ENCODE results near the gene AGAP1.

The AGAP1 gene

DNA sequence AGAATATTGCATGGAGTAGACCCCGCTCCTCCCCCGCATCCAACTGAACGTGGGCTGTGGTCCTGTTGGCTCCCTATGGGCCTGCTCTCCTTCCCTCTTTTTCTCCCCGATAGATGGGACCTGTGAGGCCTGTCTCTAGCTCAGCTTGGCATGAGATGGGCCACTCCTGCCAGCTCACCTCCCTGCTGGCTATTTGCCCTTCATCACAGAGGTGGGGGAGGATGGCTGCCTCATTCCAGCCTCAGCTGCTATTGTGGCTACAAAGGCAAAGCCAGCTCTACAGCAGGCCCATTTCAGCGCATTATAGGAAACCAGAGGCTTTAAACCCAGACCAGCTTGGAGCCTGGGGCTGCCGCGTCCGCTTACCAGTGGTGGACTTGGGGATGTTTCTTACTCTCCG, 360.4 kb downstream of the AGAP1 start:
- no peak for DNase-seq

DNA sequence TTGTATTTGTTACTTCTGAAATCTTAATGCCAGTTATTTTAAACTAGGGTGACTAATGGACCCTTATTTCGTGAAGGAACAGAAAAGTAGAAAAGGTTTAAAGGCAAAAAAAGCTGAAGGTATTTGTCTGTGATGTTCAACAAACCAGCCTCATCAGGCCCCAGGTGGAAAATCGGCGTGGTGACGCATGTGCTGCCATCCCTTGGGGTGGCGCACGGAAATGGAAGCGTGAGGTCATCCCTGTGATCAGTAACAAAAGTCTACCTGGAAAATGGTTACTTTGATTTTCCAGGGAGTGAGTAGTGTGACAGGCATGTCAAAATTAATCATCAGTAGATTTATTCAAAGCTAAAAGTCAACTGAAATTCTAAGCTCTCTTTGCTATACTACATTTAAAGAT, 361.2 kb downstream of the AGAP1 start:
- no peak for DNase-seq

DNA sequence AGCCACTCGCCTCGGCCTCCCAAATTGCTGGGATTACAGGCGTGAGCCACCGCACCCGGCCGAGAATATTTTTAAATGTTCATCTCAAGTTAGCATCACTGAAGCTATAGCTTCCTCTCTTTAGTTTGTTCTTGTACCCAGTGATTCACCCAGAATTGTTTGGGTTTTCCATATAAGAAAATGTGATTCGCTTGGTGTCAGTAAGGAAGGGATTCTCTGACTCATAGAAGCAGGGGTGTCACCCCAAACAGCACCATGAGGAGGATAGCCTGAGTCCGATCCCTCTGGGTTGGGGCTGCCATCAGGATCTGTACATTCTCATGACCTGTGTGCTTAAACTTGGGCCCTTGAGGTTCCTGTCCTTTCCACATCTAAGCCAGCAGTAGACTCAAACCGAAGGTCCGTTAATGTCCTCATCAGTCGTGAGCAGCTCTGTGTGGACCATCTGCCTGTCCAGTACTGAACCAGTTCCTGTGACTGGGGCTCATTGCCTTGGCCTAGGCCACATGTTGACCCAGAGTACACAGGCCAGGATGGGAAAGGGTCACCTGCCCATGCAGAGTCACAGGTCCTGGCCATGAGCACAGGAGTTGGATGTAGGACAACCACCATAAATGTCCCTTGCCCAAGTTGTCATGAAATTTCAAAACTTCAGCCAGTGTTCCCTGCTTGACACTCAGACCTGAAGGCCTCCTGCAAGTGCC, 362.5 kb downstream of the AGAP1 start:
- no peak for DNase-seq

DNA sequence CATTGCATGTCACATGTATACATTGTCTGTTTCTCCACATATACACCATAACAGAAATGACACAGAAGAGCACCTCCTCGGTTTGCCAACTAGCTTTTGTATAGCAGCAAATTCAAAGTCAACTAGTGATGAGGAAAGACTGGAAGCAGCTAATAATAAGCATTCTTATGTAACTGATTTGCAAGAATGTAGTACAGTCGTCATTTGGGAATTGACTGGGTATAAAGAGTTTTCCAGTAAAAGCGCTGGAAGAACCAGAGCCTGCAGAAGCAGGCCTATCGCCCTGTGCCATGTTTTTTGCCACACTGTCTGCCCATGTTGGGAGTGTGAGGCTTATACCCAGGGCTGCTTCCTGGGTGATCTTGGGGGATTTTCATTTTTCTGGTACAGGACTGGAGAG, 363.8 kb downstream of the AGAP1 start:
- DNase-seq = no peak

DNA sequence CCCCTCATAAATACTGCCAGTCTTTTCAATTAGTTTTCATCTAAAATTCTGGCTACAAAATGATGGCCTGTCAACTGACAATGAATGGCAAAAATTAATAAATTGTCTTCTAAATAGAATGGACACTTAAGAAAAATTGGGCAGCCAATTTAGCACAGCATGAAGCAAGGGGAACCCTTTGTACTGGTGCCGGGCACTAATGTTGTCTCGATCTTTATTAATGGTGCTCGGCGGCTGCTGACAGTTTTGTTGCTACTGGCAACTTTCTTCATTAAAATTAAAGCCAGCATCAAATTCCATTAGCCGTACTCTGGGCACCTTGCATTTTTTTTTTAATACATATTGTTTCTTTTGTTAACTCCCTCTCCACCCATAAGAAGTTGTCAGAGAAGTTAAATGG, 365.0 kb downstream of the AGAP1 start:
- no peak for DNase-seq

DNA sequence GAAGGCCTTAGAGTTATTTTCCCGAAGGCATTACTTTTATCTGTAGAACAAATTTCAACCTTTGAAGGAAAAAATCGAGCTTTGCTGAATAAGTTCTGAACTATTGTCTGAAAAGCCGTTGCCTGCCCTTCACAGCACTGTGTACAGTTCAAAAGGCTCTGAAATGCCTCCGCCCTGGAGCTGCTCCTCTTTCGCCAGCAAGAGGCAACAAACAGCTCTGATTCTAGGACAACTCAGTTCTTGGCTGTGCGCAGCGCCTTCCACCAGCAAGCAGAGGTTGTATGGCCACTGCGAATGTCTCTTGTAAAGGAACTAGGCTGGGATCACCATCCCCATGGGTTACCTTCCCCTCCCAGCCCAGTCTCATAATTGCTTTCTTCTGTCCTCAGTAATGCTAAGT, 365.8 kb downstream of the AGAP1 start:
- no peak for DNase-seq

DNA sequence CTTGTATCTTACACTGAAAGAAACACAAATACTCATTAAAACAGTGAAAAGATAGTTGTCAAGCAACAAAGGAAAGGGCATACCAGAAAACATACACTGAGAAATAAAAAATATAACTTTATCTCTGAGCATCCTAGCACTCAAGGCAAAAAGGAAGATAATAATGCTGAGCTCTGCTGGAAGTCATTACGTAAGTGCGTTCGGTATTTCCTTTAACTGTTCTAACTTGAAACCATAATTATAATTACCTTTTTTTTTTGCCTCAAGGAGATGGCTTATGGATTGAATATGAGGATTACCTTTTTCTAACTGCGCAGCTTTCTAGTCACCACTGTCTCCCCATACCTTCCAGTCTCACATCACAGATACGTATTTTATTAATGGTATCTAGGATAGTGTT, 366.3 kb downstream of the AGAP1 start:
- no peak for DNase-seq

DNA sequence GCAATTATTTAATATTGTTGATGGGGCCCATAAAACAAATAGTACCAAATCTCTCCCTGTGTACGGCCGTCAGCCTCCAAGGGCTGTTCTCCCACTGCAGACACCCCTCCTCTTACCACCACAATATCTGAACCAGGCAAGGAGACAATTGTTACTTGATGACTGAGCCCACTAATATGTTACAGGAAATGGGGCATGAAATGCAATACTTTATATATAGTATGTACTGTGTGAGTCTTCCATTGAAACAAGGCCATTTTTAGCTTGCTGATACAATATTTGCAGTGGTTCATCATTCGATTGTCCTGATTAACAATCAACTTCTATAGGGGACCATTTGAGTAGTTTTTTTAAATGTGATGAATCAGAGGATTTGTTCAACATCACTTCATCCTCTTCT, 367.0 kb downstream of the AGAP1 start:
- no peak for DNase-seq

DNA sequence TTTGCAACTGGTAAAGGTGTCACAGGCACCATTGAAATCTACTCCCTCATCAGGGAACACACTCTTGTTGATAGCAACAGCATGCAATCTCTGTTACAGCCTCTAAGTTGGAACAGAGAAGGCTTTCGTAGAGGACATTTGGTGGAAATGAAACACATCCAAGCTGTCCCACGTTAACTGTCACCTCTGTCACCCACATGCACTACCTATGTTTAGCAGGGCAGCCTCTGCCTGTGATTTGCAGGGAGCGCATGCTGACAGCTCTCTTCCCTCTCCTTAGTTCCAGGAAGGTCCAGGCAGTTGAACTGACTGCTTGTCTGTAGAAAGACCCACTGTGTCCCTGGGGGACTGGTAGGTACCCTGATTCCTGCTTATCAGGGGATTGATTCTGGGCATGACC, 367.5 kb downstream of the AGAP1 start:
- DNase-seq = no peak

DNA sequence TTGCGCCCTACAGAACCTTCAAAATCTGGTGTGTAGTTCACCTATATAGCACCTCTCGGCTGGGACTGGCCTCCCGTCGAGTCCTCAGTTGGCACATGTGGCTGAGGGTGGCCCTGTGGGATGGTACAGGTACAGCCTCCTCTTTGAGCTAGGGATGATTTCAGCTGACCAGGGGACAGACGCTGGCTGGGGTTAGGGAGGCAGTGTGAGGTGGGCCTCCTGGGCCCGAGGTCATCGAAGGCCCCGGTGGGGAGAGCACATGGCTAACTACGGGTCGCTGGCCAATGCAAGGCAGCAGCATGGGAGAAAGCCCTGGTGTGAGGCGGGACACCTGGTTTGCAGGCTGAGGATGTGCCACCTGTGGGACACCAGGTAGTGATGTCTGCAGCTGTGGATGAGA, 369.6 kb downstream of the AGAP1 start:
- DNase-seq = no peak

DNA sequence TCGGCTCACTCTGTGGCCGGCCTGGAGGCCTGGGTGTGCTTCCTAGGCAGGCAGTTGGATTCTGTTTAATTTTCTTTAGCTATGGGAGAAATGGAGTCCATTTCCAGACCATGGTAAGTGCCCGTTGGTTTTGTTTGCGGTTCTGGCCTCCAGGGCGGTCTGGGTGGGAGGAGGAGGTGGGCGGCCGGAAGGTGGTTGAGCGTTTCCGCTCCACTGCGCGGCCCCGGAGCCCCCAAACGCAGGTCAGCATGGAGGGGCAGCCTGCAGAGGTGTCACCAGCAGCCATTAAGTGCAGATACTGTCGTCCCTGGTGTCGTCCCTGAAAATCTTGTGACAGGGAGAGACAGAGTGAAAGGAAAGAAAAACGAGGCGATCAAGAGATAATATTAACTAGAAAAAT, 370.5 kb downstream of the AGAP1 start:
- DNase-seq = no peak

DNA sequence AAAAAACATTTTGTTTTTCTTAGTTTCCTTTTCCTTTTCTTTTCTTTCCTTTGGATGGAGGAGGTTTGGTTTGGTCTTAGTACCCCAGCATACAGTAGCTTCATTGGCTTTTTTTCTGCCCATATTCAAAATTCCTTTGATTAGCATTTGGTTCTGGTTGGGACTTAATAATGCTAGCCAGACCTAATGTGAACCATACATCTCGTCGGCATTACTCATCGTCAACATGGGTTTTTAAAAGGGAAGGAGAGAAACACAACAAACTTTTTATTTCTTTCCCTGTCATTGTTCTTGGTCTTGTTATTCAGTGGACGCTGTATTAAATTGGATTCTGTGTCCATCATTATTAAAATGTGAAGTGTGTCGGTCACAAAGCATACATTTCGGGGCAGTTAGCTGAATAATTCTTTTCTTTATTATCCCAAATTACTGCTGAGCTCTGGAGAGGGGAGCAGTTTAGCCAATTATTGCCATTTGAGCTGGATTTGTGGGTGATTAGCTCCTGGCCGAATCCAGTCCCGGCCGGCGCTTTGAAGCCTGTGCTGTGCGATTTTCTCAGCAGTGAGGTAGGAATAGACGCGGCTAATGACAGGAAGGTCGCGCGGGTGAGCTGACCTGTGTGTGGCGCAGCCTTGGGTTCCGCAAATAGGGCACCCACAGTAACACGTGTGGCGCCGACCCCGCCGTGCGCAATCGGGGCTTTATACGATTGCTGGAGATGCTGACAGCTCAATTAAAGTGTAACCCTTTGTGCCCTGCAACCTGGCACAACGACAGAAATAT, 371.1 kb downstream of the AGAP1 start:
- no peak for DNase-seq

DNA sequence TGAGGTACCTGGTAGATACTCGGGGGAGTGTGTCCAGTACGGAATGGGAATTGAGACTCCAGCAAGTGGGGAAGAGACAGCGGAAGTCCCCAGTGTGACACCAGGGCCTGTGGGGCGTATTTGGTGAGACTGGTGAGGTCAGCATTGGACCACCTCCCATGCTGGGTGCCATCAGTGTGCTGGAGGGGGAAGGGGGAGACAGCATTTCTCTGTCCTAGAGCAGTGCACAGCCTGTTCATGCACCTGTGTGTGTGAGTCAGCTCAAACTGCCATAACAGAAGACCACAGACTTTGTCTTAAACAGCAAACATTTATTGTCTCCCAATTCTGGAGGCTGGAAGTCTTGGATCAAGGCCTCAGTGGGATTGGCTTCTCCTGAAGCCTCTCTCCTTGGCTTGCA, 372.5 kb downstream of the AGAP1 start:
- no peak for DNase-seq

DNA sequence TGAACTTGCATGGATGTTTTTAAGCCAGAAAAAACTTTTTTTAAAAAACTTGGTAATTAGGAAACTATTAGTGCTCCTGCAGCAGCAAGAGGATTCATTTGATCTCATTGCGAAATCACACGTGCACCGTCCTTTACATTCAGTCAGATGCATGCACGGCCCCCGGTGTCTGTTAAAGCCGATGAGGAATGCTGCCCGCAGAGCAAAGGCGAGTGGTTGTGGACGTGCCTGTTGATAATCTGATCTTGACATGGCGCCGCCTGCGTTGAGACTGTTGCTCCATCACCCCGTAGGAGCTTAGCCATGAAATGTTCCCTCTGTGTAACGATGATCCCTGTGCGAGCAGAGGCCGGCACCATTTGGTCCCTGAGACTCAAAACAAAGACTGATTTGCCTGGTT, 374.4 kb downstream of the AGAP1 start:
- no peak for DNase-seq

DNA sequence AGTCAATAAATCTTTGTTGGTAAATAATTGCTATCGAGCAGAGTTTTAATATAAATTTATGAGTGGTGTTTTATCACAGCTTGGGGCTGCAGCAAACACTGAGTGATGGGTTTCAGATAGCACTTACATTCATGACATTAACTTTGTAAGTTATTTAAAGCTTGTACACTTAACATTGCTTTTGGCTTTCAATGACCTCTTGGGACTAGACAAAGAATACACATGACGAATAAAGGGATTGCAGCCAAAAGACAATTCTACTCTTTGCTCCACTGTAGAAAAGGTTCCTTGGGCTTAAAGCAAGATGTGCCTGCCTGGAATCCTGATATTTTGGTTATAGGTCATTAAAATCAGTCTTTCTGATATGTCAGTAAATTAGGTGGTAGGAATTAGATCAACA, 374.8 kb downstream of the AGAP1 start:
- DNase-seq = no peak

DNA sequence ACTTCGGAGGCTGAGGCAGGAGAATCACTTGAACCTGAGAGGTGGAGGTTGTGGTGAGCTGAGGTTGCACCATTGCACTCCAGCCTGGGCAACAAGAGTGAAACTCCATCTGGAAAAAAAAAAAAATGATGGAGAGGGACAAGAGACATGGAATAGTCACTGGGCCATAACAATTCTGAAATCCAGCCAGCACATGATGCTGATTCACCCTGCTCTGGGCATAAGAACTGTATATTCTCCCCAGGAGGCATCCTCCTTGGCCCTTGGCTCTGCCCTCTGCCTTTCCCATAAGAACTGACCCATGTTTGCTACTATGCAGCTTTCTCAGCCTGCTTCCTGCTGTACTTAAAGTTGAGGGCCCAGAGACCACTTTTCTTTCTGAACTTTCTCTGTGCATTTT, 376.7 kb downstream of the AGAP1 start:
- DNase-seq = no peak

DNA sequence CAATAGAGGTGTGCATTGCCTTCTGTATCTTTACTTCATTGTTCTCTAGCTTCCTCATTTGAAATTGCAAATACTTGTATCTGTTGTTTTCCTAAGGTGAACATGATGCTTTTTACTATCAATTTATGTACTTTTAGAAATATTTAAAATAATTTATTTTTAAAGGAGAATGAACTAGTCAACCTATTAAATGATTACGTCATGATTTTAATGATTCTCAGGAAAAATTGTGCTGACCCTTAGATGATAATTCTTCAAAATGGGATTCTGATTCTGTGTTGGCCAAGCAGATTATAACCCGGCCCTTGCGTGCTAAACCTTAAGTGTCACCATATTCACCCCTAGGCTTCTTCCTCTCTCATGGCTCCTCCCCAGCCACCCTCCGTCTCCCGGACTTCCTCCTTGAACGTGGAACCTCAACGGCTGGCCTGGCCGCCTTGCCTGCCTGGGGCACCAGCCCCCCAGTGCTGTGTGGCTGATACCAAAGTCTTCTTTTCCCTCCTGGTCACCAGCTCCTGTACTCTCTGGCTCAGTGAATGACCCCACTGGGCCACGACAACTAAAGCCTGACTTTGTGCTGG, 382.3 kb downstream of the AGAP1 start:
- no peak for DNase-seq

DNA sequence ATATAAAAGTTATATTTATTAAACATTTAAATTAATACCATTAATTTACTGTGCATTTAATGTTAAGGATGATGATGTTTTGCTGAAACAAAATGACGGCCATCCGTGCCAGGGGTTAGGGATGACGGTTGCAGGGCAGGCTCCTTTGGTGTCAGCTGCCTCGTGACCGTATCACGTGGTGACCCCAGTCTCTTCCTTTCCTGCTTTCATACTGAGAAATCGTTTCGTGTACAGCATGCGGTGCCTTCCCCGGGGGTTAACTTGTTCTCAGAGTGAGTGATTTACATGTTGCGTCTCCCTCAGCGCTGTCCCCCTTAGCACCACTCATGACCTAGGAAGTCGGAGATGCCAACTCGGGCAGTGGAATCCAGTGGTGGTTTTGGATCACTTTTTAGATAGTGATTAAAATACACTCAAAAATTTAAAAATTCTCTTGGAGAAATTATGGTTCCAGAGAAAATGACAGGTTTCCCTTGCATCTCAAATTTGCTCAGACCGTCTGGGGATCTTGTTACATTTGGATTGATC, 383.5 kb downstream of the AGAP1 start:
- no peak for DNase-seq

DNA sequence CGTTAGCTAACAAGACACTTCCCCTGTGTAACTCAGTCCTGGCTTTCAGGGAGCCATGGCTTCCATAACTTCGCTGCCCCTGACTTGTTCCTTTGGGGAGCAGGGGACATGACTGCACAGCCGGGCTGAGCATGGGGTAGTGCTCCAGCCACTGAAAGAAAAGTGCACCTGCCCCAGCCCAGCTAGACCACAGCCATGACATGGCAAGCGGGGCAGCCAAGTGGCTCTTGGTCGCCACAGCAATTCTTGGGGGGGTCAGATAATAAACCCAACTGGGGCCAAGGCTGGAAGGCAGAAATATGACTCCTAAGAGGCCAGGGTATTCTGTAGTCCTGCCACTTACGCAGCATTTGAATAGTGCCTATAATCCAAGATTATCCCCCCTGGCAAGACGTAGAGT, 385.3 kb downstream of the AGAP1 start:
- no peak for DNase-seq

DNA sequence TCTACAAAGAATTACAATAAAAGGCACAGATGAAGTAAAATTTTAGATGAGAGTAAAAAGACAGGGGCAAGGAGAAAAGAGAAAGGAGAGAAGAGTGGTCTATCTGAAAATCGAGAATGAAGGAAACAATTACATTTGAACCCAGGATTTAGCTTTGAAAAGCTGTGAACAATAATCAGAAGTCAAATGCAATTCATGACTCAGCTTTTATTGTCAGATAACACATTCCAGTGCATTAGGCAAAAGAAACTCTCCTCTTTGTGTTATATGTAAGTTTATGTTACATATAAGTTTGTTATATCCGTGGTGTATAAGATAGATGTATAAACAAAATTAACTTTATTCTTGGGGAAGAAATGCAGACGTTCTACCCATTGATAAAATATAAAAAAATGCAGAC, 389.8 kb downstream of the AGAP1 start:
- DNase-seq = no peak

DNA sequence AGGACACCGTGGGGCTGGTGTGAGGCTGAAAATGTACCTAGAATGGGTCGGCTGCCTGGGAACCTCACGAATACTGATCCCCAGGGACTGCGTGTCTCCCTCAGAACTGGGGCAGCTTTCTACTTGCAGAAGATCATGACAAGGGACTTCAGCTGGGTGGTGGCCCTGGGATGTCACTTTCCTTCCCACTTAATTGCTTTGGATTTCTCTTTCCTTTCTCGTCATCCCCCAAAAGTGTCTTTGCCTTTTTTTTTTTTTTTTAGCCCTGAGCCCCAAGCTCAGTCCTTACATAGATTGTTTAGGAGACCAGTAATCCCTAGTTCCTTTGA, 395.4 kb downstream of the AGAP1 start:
- no peak for DNase-seq

DNA sequence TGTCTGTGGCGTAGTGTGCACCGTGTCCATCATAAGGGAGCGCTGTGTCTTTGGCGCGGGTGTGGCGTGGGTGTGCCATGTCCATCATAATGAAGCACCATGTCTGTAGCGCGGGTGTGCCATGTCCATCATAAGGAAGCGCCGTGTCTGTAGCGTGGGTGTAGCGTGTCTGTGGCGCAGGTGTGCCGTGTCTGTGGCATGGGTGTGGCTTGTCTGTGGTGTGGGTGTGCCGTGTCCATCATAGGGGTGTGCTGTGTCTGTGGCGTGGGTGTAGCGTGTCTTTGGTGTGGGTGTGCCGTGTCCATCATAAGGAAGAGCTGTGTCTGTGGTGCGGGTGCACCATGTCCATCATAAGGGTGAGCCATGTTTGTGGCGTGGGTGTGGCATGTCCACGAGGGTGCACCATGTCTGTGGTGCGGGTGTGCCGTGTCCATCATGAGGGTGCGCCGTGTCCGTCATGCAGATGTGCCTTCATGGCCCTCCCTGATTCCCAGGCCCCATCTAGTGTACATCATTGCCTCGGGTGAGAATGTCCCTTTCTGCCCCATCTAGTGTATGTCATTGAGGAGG, 399.4 kb downstream of the AGAP1 start:
- DNase-seq = no peak

DNA sequence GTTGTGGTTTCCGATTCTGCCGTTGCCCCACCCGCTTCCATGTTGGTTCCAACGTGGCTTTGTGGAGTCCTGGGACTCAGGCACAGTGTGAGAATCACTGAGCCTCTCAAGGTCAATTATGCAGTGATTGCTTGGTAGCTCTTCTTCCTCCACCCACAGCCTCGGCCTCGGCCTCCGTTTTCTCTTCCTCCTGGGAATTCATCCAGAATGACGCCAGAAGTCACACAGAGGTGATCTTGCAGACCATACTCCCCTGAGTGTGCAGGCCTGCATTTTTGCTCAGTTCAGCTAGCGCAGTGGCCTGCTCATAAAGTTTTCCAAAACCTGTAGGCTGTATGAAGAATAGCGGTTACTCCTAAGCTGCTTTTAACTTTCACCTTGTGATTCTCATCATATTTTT, 401.0 kb downstream of the AGAP1 start:
- DNase-seq = no peak

DNA sequence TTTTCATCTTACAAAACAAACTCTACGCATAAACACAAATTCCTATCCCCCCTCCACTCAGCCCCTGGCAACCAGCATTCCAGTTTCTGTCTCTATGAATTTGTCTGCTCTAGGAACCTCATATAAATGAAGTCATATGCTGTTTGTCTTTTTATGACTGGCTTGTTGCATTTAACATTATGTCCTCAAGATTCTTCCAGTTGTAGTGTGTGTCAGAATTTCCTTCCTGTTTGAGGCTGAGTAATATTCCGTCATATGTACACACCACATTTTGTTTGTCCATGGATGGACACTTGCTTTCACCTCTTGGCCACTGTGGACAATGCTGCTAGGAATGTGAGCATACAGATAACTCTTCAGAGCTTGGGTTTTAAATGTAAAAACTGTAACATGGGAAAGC, 402.2 kb downstream of the AGAP1 start:
- no peak for DNase-seq
